Measurements from ENCODE around the gene CHST15.

CHST15 gene

DNA sequence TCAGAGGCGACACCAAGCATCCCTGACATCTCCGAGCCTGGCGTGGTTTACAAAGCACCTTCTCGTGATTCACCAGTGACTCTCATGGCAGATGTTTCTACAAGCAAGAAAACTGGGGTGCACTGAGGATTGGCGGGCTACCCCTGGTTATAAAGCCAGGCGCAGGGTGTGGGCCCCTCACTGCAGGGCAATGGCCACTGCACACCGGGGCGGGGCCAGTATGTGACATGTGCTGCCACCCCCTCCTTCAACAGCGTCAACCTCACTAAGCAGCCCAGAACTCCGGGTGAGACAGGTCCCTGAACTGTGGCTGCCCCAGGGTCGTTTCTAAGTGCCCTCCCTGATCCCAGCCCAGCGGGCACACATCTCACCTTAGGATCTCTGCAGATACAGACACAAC lies 63.8 kb downstream of the CHST15 start:
- no peak for DNase-seq (ENCODE audit: low read depth)

DNA sequence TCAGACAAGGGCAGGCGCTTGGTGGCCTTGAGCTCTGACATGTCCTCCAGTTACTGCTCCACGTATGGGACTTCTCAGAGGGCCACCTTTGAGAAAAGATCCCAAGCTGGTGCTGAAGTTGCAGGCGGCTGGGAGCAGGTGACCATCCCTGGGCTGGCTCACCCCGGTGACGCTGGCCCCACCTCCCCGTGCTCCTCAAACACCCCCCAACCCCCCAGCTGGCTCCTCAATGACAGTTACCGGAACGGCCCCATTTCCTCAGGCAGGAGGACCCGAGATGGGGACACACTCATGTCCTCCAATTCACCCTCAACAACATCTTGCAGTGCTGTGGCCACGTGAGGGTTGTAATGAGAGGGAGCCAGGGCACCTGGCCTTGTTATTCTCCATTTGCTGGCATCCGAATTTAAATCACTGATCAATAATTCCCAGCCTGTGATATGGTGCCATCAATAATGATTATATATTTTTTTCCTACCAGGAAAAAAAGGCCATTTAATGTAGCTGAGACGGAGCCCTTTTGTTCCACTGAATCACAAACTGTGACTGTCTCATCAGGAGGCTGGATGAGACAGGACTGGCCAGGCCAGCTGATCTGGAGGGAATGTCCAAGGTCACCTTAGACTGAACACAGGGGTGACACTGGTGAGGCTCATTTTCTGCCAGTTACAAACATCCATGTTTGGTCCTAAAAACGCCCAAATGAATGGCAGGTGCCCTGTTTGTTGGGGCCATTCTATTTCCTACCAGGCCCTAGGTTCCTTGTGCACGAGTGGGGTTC lies 64.5 kb downstream of the CHST15 start:
- DNase-seq (ENCODE audit: low read depth): no peak

DNA sequence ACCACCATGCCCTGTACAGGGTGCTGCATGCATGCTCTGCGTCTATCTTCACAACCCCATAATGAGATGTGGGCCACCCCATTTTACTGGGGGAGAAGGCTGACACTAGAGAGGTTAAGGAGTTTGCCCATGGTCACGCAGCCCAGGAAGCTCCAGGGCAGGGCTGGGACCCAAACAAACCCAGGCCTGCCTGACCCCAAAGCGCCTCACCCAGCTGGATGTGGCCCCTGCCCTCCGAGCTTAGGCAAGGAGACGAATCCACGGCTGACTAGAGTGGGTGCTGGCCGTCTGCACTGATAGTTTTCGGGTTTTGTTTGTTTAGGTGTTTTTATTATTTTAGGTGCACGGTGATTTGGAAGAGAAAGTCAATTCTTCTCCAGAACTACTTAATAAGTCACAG lies 65.7 kb downstream of the CHST15 start:
- DNase-seq (ENCODE audit: low read depth): no peak

DNA sequence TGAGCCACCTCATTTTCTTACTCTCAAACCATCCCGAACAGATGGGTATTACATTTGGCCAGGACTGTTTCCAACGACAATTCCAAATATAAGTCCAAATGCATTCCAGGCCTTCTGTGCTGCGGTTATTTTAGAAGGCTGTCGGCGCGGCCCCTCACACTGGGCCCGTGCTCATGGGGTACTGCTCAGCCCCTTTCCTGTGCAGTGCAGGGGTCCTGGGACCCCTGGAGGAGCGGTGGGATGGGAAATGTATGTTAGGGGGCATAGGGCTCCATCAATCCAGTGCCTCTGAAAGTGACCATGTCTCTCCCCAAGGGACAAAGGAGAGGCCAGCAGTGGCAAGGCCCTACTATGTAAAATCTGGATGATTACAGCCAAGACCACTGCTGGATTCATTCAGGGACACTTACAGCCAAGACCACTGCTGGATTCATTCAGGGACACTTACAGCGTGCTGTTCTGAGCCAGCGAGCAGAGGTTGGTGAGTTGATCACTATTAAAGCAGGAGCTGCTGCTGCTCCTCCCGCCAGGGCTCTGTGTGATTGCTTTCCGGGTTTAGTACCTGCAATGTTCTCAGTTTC lies 66.3 kb downstream of the CHST15 start:
- no peak for DNase-seq (ENCODE audit: low read depth)

DNA sequence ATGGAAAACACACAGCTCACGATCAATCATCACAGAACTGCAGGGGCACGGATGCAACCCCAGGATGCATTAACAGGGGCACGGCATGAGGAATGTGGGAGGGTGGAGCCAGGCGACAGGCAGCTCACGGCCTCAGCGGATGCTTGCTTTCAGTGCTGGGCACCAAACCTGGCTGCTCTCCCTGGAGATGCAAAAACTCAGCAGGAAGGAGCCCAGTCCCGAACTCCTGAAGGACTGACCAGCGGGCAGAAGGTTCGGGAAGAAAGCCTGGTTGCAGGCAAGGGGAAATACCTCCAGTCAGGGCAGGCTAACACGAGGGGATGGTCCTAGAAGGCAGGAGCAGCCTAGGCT lies 66.8 kb downstream of the CHST15 start:
- no peak for DNase-seq (ENCODE audit: low read depth)

DNA sequence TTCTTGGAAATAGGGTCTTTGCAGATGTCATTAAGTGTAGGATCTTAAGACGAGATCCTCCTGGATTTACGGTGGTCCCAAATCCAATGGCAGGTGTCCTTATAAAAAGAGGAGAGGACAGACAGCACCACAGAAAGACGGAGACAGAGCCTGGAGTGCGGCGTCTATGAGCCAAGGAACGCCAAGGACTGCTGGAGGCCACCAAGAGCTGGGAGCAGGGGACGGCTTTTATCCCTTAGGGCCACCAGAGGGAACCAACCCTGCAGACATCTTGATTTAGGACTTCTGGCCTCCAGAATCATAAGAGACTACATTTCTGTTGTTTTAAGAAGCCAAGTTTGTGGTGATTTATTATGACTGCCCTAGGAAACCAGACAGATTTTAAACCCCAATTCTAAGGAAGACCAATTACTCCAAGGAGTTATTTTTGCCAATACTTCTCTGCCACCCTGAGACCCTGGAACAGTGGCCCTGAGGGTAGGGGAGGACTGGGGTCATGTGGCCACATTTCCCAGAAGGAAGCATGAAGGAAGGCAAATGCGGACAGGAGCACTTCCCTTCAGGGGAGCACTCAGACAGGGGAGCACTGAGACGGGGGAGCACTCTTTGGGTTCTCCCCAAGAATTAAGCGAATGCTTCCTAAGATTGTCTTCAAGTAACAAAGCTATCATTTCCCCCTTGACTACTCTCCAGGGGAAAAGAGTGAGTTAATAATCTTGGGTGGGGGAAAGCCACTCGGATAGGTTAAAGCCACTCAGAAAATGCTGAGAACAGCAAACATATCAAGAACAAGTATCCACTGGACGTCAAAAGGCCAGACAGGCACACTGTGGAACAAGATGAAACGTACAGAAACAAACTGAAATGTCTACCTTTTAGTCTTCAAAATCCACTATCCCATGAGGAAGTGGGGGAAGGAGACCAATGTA lies 67.5 kb downstream of the CHST15 start:
- no peak for DNase-seq (ENCODE audit: low read depth)

DNA sequence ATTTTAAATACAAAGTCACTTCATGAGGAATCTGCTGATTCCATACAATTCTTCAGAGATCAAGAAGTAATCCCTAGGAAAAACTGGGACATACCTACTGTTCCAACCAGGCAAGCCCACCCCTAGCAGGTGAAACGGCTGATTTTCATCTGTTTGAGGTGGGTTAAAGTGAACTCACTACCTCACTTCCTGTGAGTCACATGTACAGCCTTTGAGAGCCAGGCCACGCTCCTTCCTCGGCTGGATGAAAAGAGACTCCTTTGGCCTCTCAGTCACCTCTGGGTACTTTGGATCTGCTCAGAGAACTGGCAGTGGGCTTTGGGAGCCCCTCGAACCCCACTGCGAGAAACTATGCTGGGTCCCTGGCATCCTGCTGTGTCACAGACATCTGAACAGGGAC lies 68.2 kb downstream of the CHST15 start:
- no peak for DNase-seq (ENCODE audit: low read depth)

DNA sequence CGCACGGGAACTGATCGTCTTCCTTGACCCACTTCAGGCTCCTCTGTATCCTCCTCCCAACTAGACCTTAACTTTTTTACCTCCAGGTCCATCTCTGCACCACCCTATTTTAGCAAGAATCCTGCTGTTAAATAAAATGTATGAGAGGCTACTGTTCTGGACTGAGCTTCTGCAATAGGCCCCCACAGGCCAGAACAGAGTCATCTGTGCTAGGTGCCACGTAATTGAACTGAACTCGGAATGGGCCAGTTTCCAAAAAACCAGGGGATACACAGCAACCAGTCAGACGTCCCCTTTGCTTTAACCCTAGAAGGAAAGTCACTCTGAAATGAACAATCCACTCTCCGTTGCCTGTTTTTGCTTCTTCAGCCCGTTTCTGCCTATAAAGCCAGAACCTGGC lies 71.3 kb downstream of the CHST15 start:
- DNase-seq (ENCODE audit: low read depth): no peak

DNA sequence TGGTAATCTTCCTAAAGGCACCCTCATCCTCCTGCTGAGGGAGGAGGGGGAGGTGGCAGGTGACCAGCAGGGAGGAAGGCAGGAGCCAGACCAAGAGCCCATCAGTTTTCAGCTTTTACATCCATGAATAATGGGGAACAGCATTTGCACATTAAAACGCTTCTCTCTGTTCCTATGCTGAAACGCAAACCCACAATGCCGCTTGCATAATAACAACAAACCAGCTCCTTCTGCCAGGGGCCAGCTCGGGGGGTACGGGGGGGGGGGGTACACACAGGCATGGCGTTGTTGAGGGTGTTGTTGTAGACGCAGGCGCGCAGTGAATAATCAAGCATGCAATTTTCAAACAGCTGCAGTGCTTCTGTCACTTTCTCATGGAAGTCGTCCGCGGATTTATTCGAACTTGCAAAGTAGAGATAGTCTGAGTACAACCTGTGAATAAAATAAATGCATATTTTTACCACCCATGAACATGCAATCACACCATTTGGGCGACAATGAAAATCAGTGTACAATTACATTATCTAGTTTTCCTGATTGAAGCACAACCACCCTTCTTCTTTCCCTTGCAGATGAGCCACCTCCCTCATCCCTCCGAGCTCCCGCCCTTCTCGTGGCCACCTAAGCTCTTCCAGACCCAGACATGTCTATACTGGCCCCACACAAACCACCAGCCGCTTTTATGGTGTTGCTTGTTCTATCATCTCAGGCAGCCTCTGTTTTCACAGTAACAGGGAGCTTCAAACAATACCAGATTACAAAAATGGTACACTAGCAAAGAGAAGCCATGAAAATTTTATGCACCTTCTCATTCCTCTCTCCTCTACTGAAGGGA lies 72.2 kb downstream of the CHST15 start:
- no peak for DNase-seq (ENCODE audit: low read depth)

DNA sequence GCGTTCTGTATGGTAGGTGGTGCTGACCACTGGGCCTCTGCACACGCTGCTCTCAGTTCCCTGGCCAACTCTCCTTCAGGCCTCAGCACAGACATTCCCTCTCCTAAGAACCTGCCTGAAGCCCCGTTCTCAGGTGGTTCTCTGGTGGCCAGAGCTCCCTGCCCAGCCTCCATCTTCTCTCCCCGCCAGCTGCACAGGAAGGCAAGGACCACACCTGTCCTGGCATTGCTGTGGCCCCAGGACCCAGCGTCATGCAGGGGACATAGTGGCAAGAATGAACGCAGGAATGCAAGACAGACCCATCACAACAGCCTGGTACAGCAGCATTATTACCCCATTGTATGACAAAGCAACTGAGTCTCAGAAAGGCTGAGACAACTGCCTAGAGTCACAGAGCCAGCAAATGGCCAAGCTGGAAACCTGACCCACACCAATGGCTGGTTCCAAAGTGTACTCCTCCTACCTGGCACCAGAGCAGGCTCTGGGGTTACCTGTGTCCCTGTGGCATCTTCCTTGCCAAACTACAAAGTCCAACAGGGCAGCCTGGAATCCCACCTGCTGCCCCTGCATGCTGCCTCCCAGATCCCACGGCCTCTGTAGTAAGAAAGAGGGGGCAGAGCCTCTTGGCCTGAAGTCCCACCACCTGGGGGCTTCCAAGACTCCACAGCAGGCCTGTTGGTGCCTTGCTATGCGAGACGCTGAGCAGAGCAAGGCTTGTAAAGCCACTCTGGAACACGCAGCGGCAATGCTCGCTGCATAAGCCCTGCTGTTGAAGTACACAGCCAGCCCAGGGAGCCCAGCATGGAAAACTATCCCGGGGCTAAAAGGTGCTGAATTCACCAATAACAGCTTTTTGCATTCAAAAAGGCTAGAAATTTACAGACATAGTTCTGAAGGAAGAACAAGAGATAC lies 73.3 kb downstream of the CHST15 start:
- DNase-seq (ENCODE audit: low read depth): no peak

DNA sequence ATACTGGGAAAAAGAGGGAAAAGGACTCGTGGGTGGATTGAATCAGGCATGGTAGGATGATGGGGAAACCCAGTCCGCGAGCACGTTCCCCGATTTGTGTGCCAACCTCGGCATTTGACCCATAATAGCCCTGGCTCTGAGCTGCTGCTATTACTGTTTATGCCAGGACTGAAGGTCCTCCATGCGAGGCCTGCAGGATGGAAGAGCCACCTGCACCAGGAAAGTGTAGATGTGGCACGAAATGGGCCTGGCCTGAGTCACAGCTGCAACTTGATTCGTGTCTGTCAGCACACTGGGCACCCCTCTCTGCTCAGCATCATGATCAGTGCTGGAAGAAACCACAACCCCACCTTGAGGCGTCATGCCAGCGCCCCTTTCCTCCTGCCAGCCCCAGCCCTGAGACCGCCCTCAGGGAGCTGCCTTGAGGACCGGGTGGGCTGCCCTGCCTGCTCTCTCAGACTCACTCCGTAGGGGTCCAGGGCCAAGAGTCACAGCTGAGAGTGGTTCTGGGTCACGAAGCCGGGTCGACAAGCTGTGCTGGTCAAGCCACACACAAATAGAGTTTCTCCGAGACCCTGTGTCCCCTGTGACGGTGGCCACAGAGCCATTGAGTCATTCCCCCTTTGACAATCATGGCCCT lies 74.4 kb downstream of the CHST15 start:
- DNase-seq (ENCODE audit: low read depth): no peak

DNA sequence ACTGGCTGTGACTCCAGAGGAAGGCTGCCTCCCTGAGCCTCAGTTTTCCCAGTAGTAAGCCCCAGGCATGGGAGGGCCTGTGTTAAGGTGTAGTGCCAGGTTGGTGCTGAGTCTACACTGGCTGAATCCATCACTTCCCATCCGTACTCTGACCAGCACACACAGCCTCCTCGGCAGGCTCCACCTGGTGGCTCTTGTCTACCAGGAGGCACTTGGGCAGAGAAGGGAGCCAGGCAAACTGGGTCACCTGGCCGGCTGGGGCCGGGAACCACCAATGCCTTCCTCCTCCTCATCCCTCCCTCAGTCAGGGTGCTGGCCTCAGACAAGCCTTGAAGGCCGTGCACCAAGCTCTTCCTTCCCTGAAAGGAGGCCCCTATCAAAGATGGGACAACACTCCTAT lies 75.7 kb downstream of the CHST15 start:
- DNase-seq (ENCODE audit: low read depth): no peak

DNA sequence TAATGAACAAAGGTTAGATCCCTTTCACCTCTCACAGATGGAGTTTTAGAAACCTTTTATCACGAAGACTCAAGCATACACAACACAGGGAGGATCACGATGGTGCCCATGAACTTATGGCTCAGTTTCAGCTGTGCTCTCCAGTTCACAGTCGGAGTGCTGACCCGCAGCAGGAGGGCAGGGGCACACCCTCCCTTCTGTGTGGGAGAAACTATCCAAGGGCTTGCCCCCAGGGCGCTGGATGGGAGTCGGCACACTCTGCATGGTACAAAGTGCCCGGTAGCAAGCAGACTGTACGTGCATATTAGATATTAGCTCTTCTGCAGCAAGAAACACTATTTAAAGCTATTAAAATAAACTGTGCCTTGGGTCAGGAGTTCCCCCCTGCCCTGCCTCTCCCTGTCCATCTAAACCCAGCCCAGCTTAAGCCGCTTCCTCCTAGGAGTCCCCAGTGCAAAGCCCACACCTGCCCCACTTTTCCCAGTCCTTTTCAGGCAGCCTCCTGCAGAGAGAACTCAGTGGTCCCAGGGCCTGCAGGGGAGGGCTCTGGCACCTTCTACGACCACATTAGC lies 76.5 kb downstream of the CHST15 start:
- no peak for DNase-seq (ENCODE audit: low read depth)

DNA sequence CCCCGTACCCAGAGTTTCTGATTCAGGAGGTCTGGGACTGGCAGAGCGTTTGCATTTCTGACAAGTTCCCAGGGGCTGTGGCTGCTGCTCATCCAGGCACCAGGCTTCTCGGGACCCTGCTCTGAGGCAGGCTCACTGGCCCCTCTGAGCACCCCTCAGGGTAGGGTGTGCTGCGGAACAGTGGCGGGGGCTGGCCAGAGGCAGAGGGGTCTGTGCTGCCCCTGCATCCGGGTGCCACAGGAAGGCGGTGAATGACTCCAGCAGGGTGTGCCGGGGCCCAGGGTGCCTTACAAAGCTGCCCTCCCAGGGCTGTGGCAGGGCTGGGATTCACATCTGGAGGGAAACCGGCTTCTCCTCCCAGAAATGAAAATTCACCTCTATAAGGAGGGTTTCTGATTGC lies 77.4 kb downstream of the CHST15 start:
- no peak for DNase-seq (ENCODE audit: low read depth)

DNA sequence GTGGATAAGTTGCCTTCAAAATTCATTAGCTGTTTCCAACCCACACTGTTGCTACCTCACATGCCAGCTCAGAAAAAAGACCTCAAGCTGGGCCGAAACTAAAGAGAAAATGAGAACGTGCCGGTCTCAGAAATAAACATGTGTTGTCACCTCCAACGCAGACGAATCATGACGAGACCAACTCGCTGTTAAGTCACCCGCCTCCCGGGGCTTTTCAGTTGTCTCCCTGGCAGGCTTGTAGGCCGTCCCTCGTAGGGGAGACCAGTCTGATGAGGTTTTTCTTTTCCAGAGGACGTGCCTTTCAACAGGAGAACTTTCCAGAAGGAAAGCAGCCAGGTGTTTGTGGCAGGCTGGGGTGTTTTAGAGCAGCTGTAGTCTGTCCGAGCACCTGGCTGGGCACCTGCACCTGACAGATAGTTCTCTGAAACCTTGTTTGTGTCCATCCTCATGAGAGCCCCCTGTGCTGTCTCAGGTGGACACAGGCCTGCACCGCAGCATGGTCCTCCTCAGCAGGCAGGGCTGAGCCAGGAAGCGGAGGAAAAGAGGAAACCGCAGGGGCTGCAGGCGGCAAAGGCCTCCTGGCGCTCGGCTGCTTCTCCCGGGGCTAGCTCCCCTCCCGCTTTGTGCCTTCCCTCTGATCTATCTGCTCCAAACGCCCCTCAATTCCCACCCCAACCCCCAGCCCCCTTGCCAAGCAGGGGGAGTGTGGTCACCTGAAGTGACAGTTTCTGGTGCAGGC lies 78.8 kb downstream of the CHST15 start:
- no peak for DNase-seq (ENCODE audit: low read depth)

DNA sequence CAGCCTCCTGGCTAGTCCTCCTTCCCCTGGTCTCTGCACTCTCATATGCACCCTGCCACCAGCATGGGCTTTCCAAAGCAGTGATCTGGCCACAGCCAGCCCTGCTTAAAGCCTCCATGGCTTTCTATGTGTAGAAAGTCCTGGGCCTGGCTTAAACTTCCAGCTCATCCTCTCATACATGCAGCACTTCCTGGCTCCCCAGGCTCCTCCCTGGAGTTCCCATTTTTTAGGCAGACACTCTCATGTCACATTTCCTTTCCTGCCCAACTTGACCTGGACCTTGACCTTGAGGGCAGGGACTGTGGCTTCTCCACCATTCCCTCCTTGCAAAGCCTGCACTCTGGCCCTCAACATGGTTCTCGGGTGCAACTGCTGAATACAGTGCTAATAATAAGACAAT lies 79.5 kb downstream of the CHST15 start:
- no peak for DNase-seq (ENCODE audit: low read depth)

DNA sequence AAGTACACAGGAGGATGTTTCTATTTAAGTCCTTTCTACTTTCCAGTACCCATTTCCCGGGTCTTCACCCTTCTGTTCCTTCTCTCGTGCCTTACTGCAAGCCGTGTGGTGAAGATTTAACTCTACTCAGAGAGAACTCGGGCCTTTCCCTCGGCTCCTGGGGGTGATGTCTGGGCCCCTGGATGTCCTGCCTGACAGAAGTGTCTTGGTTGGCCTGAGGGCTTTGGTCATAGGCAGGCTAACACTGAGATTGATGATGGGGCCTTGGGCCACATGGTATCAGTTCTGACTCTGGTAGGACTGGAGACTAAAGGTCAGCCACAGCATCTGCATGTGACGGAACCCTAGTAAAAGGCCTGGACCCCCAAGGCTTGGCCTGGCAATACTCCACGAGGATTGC lies 80.4 kb downstream of the CHST15 start:
- no peak for DNase-seq (ENCODE audit: low read depth)

DNA sequence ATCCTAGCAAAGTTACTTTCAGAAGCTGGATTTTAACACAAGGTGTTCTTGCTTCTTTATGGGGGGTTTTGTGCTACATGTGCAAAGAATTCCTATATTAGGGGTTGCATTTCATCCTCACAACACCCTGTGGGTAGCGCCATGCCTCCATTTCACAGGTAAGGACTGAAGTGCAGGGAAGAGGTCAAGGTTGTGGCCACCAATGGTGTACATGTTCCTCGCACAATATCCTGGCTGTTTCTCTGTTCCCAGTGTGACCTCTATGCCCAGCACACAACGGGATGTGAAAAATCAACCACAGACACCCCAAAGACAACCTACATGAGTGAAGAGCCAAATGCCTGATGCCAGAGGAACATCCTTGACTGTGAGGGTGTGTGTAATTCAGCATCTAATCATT lies 80.8 kb downstream of the CHST15 start:
- DNase-seq (ENCODE audit: low read depth): no peak

DNA sequence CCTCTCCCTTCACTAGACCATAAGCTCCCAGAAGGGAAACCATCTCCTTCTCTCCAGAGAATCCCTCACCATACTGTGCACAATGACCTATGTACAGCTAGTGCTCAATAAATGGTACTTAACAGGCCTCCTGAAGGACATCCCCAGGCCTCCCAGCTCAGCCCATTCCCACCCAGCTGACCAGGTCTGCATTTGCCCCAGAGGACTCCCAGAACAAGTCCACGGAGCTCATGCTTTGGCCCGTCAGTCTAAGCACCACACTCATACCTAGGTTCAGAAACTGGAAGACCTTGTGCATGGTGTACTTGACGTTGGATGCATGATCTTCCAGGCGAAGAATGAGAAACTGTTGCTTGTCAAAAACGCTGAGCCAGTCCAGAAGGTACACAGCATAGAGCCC lies 81.3 kb downstream of the CHST15 start:
- DNase-seq (ENCODE audit: low read depth): no peak

DNA sequence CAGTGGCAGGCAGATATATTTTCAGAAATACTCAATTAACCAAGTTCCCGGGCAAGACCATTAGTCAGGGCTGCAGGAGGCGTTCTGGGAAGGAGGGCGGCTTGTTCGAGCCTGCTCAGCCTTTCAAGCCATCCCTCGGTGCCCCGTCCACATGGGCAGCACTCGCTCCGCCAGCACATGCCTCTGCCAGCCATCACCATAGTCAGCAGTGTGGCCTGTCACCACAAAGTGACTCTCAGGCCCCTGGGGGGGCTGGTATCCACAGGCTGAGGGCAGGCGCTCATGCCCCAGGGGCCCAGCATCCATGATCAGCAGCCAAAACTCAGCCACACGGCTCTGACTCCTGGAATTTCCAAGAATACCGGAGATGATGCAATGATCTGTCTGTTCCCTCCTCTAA lies 81.9 kb downstream of the CHST15 start:
- DNase-seq (ENCODE audit: low read depth): no peak

All from GM04504 (cell line).